HepG2 (cell line): ENCODE data around the gene FBF1. TPM values are rescaled to one million over a fixed set of nuclear protein-coding genes. Genes with fewer than 3 reads are reported as not detected.
A peak's percentile ranks its signal among the peaks of the same experiment; 100 is the strongest.

Source experiments
- ATAC-seq: fragments of 200-7000 bp; cut with Tn5 transposase; 3 replicates; pipeline ENCODE4 v1.9.1; 2020; ENCODE audit warnings: mild to moderate bottlenecking, moderate library complexity
- BruUV-seq: library from RNA; stranded (reverse); fragments of 400-500 nt; replicated peaks from 2 replicates; lab custom pipeline; 2021; lab: Mats Ljungman, UMichigan
- CTCF ChIA-PET: fragments of 300-600 bp; formaldehyde crosslinking; extraction: SDS; loops from one replicate; lab custom pipeline; 2021; ENCODE audit warnings: low total read pairs, inconsistent platforms, low intra/inter-chr PET ratio; lab: Yijun Ruan, JAX
- POLR2A ChIA-PET: fragments of 350-600 bp; sonication (Branson Sonifier 250); formaldehyde crosslinking; loops from one replicate; lab custom pipeline; 2020; ENCODE audit warnings: antibody characterized with exemption, inconsistent platforms; lab: Yijun Ruan, JAX
- DNase-seq: peaks from one replicate; pipeline ENCODE4 v3.0.0-alpha.2; 2015; ENCODE audit warnings: low spot score
- FAIRE-seq: peaks from 3 replicates; lab custom pipeline; 2011; peaks lifted over from hg19 to GRCh38; lab: Jason Lieb, UNC
- H2AFZ ChIP-seq: one replicate; pipeline ENCODE4 v1.6.1; 2011; ENCODE audit warnings: low read length, inconsistent platforms
- H3K27ac ChIP-seq: fragments of 300-600 bp; 3 replicates; pipeline ENCODE4 v1.8.0; 2011; ENCODE audit warnings: mixed run types, mild to moderate bottlenecking, mixed read lengths, low read length, inconsistent platforms; ENCODE audit not compliant: insufficient read depth; ENCODE audit errors: extremely low read length
- H3K27me3 ChIP-seq, 2 experiments: fragments of 200-600 bp in 1 of 2; 2 replicates in 1 of 2; 3 replicates in 1 of 2; pipeline versions ENCODE4 v1.6.0 to v1.8.0; 2011; ENCODE audit warnings: low read length in 2 of 2, mild to moderate bottlenecking in 2 of 2, moderate library complexity in 2 of 2, inconsistent platforms in 1 of 2; ENCODE audit not compliant: insufficient read depth in 2 of 2, control insufficient read depth in 1 of 2
- H3K36me3 ChIP-seq, 2 experiments: fragments of 200-600 bp in 1 of 2; replicated peaks in 1 of 2; 2 replicates in 1 of 2; 3 replicates in 1 of 2; pipeline versions ENCODE4 v1.5.1 to v1.8.0; 2011; ENCODE audit warnings: low read length in 2 of 2, inconsistent platforms in 1 of 2; ENCODE audit not compliant: insufficient read depth in 2 of 2, control insufficient read depth in 1 of 2
- H3K4me1 ChIP-seq: 2 replicates; pipeline ENCODE4 v1.5.1; 2012; ENCODE audit warnings: low read length, inconsistent platforms; ENCODE audit not compliant: insufficient read depth
- H3K4me2 ChIP-seq: 2 replicates; pipeline ENCODE4 v1.6.0; 2011; ENCODE audit warnings: low read depth, low read length, inconsistent platforms
- H3K4me3 ChIP-seq, 3 experiments: fragments of 200-600 bp in 1 of 3; sonication (generic), shearing (Covaris generic) in 1 of 3; replicated peaks in 1 of 3; 2 replicates each; pipeline ENCODE4 v1.5.1; 2011 to 2016; ENCODE audit warnings: low read length in 3 of 3, inconsistent platforms in 2 of 3, low read depth in 2 of 3, mild to moderate bottlenecking in 2 of 3, control low read depth in 1 of 3, mixed read lengths in 1 of 3; ENCODE audit not compliant: insufficient read depth in 1 of 3
- H3K79me2 ChIP-seq: one replicate; pipeline ENCODE4 v1.6.1; 2011; ENCODE audit warnings: low read length, inconsistent platforms; ENCODE audit not compliant: insufficient read depth
- H3K9ac ChIP-seq: 2 replicates; pipeline ENCODE4 v1.6.0; 2011; ENCODE audit warnings: mild to moderate bottlenecking, low read depth, low read length, inconsistent platforms; ENCODE audit not compliant: insufficient read depth
- H3K9me3 ChIP-seq: 2 replicates; pipeline ENCODE4 v1.5.1; 2012; ENCODE audit warnings: mild to moderate bottlenecking, low read length
- H4K20me1 ChIP-seq: 2 replicates; pipeline ENCODE4 v1.6.0; 2011; ENCODE audit warnings: inconsistent platforms, mild to moderate bottlenecking, low read length, moderate library complexity; ENCODE audit not compliant: insufficient read depth
- AGO2 ChIP-seq: fragments of 200-400 bp; formaldehyde crosslinking; optimal IDR thresholded peaks from 2 replicates; pipeline ENCODE3; 2017; ENCODE audit warnings: mild to moderate bottlenecking, low read depth, low read length, moderate library complexity
- RBFOX2 ChIP-seq: fragments of 200-400 bp; formaldehyde crosslinking; IDR thresholded peaks from 2 replicates; pipeline ENCODE4 v1.6.1; 2017; ENCODE audit warnings: low read depth, mild to moderate bottlenecking, low read length
- ZFX ChIP-seq: sonication (generic); formaldehyde crosslinking; IDR thresholded peaks from 2 replicates; pipeline ENCODE4 v1.4.0; 2020; ENCODE audit warnings: mild to moderate bottlenecking, low read depth, missing genetic modification reagents, moderate library complexity
- ZNF777 ChIP-seq: sonication (generic); formaldehyde crosslinking; IDR thresholded peaks from 2 replicates; pipeline ENCODE4 v1.4.0; 2020; ENCODE audit warnings: missing genetic modification reagents
- WGBS: methylation state at CpG from one replicate; pipeline ENCODE4 v1.1.6; 2017; ENCODE audit warnings: low lambda C conversion rate; 5-methylcytosine and 5-hydroxymethylcytosine counted together
- in situ Hi-C: cut with HindIII; loops from 2 replicates; pipeline ENCODE4 v1.10.0; 2017; ENCODE audit warnings: low pct_unique_long_range_greater_than_20kb; ENCODE audit not compliant: extremely low pct_ligation_motif_present
- intact Hi-C: fragments of 100-400 bp; cut with micrococcal nuclease; formaldehyde crosslinking; loops from one replicate; pipeline ENCODE4 v1.10.0; 2022; ENCODE audit not compliant: unreplicated experiment
- polyA plus RNA-seq, 8 experiments: library from polyadenylated mRNA; depleted of rRNA in 3 of 8; stranded (reverse) in 7 of 8; unstranded in 1 of 8; fragments of >200 nt; fragmentation: Illumina TruSeq in 4 of 8; extraction: Trizol in 4 of 8; gene quantifications; 2 replicates each; pipeline versions ENCODE4 v1.2.1 to v1.2.3, GENCODE V29; 2011 to 2016; ENCODE audit warnings: low read depth in 4 of 8, missing spikeins in 1 of 8, mixed read lengths in 1 of 8; ENCODE audit not compliant: insufficient read depth in 1 of 8
- total RNA-seq, 5 experiments: library from RNA; depleted of rRNA; stranded (reverse); fragments of >200 nt; fragmentation: Illumina TruSeq; extraction: Trizol; gene quantifications; 2 replicates each; pipeline ENCODE4 v1.2.3, GENCODE V29; 2016; ENCODE audit warnings: low read depth in 1 of 5
- TF ChIP-seq, protein P1 (sequence below): sonication (generic); formaldehyde crosslinking; conservative IDR thresholded peaks from 2 replicates; pipeline ENCODE4 v1.8.1; 2023; ENCODE audit warnings: missing genetic modification reagents
- TF ChIP-seq, protein P2 (sequence below): sonication (generic); formaldehyde crosslinking; IDR thresholded peaks from 2 replicates; pipeline ENCODE4 v1.4.0; 2020; ENCODE audit warnings: missing genetic modification reagents
- TF ChIP-seq, protein P3 (sequence below): sonication (generic); formaldehyde crosslinking; IDR thresholded peaks from 2 replicates; pipeline ENCODE4 v1.5.0; 2020; ENCODE audit warnings: mild to moderate bottlenecking, missing genetic modification reagents, borderline replicate concordance

Gene FBF1
- total and polyA plus RNA-seq, 2 of the 13 experiments (the other 11 are each of a cell fraction or from before 2014, with no cell fraction given), result 2.4 to 8.1 TPM

DNA sequence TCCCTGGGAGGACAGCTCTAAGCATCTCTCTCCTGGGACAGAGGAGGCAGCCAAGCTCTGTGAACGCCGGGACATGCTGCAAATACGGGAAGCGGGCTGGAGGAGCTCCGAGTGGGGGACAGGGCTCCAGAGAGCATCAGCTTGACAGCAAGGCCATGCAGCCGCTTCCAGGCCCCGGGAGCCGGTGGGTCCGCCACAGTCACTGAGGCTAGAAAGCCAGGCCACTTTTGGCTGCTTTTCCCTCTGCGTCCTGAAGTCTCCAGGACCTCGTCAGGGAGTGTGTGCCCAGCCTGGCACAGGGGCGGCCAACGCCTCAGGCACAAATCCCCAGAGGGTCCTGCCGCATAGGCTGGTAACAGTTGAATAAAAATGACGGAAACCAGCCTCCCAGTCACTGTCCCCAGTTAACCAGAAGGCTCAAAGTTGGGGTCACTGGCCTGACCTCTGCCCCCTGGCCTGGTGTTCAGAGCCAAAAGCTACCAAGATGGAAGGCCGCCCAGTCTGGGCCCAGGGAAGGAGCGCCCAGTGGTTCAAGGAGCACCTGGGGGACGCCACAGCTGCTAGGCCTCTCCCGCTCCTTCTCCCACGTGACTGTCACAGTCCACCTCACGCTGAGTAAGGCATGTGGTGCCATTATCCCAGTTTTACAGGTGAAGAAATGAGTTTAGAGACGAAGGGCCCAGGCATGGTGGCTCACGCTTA, 40.9 kb downstream of the FBF1 start:
- H3K9me3 ChIP-seq, result no peaks in the 10 kb centered on the region
- TF ChIP-seq, protein P1, sequence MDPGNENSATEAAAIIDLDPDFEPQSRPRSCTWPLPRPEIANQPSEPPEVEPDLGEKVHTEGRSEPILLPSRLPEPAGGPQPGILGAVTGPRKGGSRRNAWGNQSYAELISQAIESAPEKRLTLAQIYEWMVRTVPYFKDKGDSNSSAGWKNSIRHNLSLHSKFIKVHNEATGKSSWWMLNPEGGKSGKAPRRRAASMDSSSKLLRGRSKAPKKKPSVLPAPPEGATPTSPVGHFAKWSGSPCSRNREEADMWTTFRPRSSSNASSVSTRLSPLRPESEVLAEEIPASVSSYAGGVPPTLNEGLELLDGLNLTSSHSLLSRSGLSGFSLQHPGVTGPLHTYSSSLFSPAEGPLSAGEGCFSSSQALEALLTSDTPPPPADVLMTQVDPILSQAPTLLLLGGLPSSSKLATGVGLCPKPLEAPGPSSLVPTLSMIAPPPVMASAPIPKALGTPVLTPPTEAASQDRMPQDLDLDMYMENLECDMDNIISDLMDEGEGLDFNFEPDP (CRISPR knock-in tag), result 0 out of 2 replicates have a peak, but pooled peaks have one; percentile 48
- TF ChIP-seq ZNF777 (CRISPR knock-in tag), result no peak
- TF ChIP-seq ZFX (CRISPR knock-in tag), result no peak
- TF ChIP-seq, protein P2, sequence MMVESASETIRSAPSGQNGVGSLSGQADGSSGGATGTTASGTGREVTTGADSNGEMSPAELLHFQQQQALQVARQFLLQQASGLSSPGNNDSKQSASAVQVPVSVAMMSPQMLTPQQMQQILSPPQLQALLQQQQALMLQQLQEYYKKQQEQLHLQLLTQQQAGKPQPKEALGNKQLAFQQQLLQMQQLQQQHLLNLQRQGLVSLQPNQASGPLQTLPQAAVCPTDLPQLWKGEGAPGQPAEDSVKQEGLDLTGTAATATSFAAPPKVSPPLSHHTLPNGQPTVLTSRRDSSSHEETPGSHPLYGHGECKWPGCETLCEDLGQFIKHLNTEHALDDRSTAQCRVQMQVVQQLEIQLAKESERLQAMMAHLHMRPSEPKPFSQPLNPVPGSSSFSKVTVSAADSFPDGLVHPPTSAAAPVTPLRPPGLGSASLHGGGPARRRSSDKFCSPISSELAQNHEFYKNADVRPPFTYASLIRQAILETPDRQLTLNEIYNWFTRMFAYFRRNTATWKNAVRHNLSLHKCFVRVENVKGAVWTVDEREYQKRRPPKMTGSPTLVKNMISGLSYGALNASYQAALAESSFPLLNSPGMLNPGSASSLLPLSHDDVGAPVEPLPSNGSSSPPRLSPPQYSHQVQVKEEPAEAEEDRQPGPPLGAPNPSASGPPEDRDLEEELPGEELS, result no peak
- peak; percentile 77 for TF ChIP-seq AGO2
- peak; percentile 57 for TF ChIP-seq RBFOX2
- TF ChIP-seq, protein P3, sequence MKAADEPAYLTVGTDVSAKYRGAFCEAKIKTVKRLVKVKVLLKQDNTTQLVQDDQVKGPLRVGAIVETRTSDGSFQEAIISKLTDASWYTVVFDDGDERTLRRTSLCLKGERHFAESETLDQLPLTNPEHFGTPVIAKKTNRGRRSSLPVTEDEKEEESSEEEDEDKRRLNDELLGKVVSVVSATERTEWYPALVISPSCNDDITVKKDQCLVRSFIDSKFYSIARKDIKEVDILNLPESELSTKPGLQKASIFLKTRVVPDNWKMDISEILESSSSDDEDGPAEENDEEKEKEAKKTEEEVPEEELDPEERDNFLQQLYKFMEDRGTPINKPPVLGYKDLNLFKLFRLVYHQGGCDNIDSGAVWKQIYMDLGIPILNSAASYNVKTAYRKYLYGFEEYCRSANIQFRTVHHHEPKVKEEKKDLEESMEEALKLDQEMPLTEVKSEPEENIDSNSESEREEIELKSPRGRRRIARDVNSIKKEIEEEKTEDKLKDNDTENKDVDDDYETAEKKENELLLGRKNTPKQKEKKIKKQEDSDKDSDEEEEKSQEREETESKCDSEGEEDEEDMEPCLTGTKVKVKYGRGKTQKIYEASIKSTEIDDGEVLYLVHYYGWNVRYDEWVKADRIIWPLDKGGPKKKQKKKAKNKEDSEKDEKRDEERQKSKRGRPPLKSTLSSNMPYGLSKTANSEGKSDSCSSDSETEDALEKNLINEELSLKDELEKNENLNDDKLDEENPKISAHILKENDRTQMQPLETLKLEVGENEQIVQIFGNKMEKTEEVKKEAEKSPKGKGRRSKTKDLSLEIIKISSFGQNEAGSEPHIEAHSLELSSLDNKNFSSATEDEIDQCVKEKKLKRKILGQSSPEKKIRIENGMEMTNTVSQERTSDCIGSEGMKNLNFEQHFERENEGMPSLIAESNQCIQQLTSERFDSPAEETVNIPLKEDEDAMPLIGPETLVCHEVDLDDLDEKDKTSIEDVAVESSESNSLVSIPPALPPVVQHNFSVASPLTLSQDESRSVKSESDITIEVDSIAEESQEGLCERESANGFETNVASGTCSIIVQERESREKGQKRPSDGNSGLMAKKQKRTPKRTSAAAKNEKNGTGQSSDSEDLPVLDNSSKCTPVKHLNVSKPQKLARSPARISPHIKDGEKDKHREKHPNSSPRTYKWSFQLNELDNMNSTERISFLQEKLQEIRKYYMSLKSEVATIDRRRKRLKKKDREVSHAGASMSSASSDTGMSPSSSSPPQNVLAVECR (CRISPR knock-in tag), result 0 out of 2 replicates have a peak, but pooled peaks have one; percentile 15
- ATAC-seq (no peak), FAIRE-seq (no peak), DNase-seq (no peak)
- no peak overlapping the region for H2AFZ ChIP-seq
- H3K4me1 ChIP-seq, result peaks cover 32% of the 10 kb centered on the region
- ChIA-PET CTCF (no interaction called here), POLR2A (interaction anchor here (1.3 to 7.7 kb wide), 3 partner anchors 8 to 44 kb away, joined by 4 to 66 read pairs (median 25); partner anchors contain the start of genes TRIM47 and WBP2)
- H3K4me2 ChIP-seq, result no peak overlapping the region
- over 99% methylated on average over 20 of the region's 23 CpGs for WGBS
- H3K79me2 ChIP-seq, result peaks cover 27% of the 10 kb centered on the region
- no peaks in the 10 kb centered on the region for H4K20me1 ChIP-seq
- intact Hi-C loops (no loop called here), in situ Hi-C loops (no loop called here)
- peaks cover 28 to 53% of the 10 kb centered on the region in 2 experiments for H3K36me3 ChIP-seq
- no peaks in the 10 kb centered on the region; a peak in 1 of 5 replicates for H3K27me3 ChIP-seq
- no TSS peak for BruUV-seq
- no peak overlapping the region for H3K9ac ChIP-seq
- H3K4me3 ChIP-seq, result no peak overlapping the region
- no peak overlapping the region for H3K27ac ChIP-seq
